ENCODE results near the gene IKZF2. TPM values are rescaled to one million over a fixed set of nuclear protein-coding genes. Genes with fewer than 3 reads are reported as not detected.

Gene IKZF2
- total RNA-seq, 1 experiment from 2014 or later = 3.0 TPM

DNA sequence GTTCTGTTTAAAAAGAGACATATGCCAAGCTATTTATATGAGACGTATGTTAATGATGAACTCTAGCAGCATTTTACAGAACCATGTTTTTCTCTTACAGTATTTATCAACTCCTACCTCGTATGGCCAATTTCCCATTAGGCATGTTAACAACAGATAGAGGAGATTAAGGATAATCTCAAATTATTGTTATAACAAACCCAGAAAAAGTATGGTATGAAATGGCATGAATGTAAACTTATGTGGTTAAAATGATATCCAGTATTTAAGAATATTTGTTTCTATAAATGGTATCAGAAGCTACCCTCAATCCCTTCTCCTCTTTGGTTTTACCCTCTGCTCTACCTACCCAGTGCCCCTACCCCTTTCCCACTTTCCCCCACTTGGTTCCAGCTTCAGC is 132.0 kb downstream of the IKZF2 start:
- WGBS (ENCODE audit: extremely low coverage, insufficient read length, low lambda C conversion rate) = no CpG with 5 or more reads among the region's 2 CpGs
- H3K56ac ChIP-seq (ENCODE audit: insufficient read length, low read depth, low read length) = no peak overlapping the region
- H3K4me3 Mint-ChIP-seq = no peak overlapping the region
- no peak overlapping the region for H3T11ph ChIP-seq (ENCODE audit: low read length)
- no peak overlapping the region for H4K5ac ChIP-seq (ENCODE audit: insufficient read length, low read depth, low read length)
- no peak overlapping the region for H3K27ac ChIP-seq (ENCODE audit: insufficient read length, low read depth, low read length)
- no peak overlapping the region for H2BK120ac ChIP-seq (ENCODE audit: low read depth, low read length, poor library complexity, severe bottlenecking)
- no peak overlapping the region for H2BK15ac ChIP-seq (ENCODE audit: low read depth, low read length)
- H3K18ac ChIP-seq (ENCODE audit: insufficient read length, low read depth, low read length) = no peak overlapping the region
- no peak overlapping the region; a peak in 1 of 7 replicates for H3K27ac Mint-ChIP-seq
- no peak overlapping the region for H2AK5ac ChIP-seq (ENCODE audit: insufficient read length, low read length)
- no peaks in the 10 kb centered on the region for H3K79me1 ChIP-seq (ENCODE audit: insufficient read depth, low read depth, low read length, poor library complexity, severe bottlenecking)
- no peak overlapping the region for H3K4ac ChIP-seq (ENCODE audit: low read depth, low read length)
- H3K9ac ChIP-seq (ENCODE audit: extremely low read depth, insufficient read length, low read length) = no peak overlapping the region
- no peak overlapping the region for H3K4me2 ChIP-seq (ENCODE audit: insufficient read depth, insufficient read length, low read length)
- no peak overlapping the region for H2BK20ac ChIP-seq (ENCODE audit: low read depth, low read length, poor library complexity, severe bottlenecking)
- no peaks in the 10 kb centered on the region for H3K27me3 Mint-ChIP-seq (ENCODE audit: low read depth)
- no peak overlapping the region for H2BK5ac ChIP-seq (ENCODE audit: insufficient read length, low read length)
- H3K27me3 ChIP-seq (ENCODE audit: insufficient read depth, low read length) = no peaks in the 10 kb centered on the region
- H3K23me2 ChIP-seq (ENCODE audit: insufficient read length, low read depth, low read length, poor library complexity, severe bottlenecking) = no peaks in the 10 kb centered on the region
- no peaks in the 10 kb centered on the region for H3K4me1 Mint-ChIP-seq
- no peak overlapping the region for H2BK12ac ChIP-seq (ENCODE audit: insufficient read length, low read depth, low read length)
- H3K23ac ChIP-seq (ENCODE audit: insufficient read length, low read depth, low read length) = no peak overlapping the region
- H3K36me3 Mint-ChIP-seq (ENCODE audit: insufficient read depth in 1 of 3, low read depth in 3 of 3) = no peaks in the 10 kb centered on the region
- no peak overlapping the region for H3K14ac ChIP-seq (ENCODE audit: insufficient read depth, low read length)
- no peak overlapping the region for H4K91ac ChIP-seq (ENCODE audit: insufficient read length, low read depth, low read length)
- no peaks in the 10 kb centered on the region for H4K20me1 ChIP-seq (ENCODE audit: control insufficient read depth, insufficient read depth, insufficient read length)
- H4K8ac ChIP-seq (replicated peaks; ENCODE audit: insufficient read length, low read depth, low read length) = no peak overlapping the region
- H3K79me2 ChIP-seq (ENCODE audit: insufficient read depth, low read length) = no peaks in the 10 kb centered on the region
- no peaks in the 10 kb centered on the region for H3K4me1 ChIP-seq (ENCODE audit: insufficient read depth, low read length)
- TF ChIP-seq, protein P1, sequence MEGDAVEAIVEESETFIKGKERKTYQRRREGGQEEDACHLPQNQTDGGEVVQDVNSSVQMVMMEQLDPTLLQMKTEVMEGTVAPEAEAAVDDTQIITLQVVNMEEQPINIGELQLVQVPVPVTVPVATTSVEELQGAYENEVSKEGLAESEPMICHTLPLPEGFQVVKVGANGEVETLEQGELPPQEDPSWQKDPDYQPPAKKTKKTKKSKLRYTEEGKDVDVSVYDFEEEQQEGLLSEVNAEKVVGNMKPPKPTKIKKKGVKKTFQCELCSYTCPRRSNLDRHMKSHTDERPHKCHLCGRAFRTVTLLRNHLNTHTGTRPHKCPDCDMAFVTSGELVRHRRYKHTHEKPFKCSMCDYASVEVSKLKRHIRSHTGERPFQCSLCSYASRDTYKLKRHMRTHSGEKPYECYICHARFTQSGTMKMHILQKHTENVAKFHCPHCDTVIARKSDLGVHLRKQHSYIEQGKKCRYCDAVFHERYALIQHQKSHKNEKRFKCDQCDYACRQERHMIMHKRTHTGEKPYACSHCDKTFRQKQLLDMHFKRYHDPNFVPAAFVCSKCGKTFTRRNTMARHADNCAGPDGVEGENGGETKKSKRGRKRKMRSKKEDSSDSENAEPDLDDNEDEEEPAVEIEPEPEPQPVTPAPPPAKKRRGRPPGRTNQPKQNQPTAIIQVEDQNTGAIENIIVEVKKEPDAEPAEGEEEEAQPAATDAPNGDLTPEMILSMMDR (conservative IDR thresholded peaks at IDR 0.05) = no peak
- no peaks in the 10 kb centered on the region for H3K9me3 Mint-ChIP-seq
- H2AFZ ChIP-seq (ENCODE audit: low read length) = no peak overlapping the region
- DNase-seq = no peak
- no peaks in the 10 kb centered on the region for H3K9me3 ChIP-seq (ENCODE audit: control insufficient read depth, low read depth, low read length)
